ENCODE measurements around the gene SPSB1.

The SPSB1 gene

GRCh38 chr1:9341301-9341845 is 48.7 kb downstream of the SPSB1 start:
- no peaks in the 10 kb centered on the region for H3K27me3 ChIP-seq (ENCODE audit: low read depth, low read length)
- H3K36me3 ChIP-seq (ENCODE audit: control insufficient read depth in 1 of 2, insufficient read depth in 2 of 2, low read length in 2 of 2), result no peaks in the 10 kb centered on the region

DNA sequence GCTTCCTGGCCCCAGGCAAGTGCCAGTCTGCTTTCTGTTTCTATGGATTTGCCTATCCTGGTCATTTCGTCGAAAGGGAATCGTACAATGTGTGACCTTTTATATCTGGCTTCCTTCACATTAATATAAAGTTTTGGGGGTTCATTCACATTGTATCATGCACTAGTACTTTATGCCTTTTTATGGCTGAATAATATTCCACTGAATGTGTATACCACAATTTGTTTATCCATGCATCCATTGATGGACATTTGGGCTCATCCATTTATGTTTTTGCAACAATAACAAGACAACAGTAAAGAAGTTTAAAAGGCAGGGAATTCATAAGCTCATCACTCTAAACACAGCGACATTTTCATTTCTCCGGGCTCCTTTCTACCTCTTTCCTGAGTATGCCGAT is 50.6 kb downstream of the SPSB1 start:
- Histone ChIP-seq H3K9me3 (ENCODE audit: control insufficient read depth in 1 of 2, low read length in 2 of 2) (no peaks in the 10 kb centered on the region), H3K4me1 (ENCODE audit: control insufficient read depth in 1 of 2, insufficient read depth in 2 of 2, low read length in 2 of 2) (peaks cover 4 to 74% of the 10 kb centered on the region in 2 donors), H3K27me3 (ENCODE audit: low read depth, low read length) (no peaks in the 10 kb centered on the region), H3K36me3 (ENCODE audit: control insufficient read depth in 1 of 2, insufficient read depth in 2 of 2, low read length in 2 of 2) (no peaks in the 10 kb centered on the region), H3K27ac (ENCODE audit: low read length) (no peak overlapping the region), H3K4me3 (ENCODE audit: low read depth in 1 of 2, low read length in 2 of 2) (no peak overlapping the region)

More at GRCh38 chr1:9341301-9341845, 48.7 kb downstream of the SPSB1 start:
- Histone ChIP-seq H3K4me3 (ENCODE audit: low read depth in 1 of 2, low read length in 2 of 2) (no peak overlapping the region), H3K9me3 (ENCODE audit: control insufficient read depth in 1 of 2, low read length in 2 of 2) (no peaks in the 10 kb centered on the region), H3K4me1 (ENCODE audit: control insufficient read depth in 1 of 2, insufficient read depth in 2 of 2, low read length in 2 of 2) (peaks cover 12 to 75% of the 10 kb centered on the region in 2 donors), H3K27ac (ENCODE audit: low read length) (no peak overlapping the region)

DNA sequence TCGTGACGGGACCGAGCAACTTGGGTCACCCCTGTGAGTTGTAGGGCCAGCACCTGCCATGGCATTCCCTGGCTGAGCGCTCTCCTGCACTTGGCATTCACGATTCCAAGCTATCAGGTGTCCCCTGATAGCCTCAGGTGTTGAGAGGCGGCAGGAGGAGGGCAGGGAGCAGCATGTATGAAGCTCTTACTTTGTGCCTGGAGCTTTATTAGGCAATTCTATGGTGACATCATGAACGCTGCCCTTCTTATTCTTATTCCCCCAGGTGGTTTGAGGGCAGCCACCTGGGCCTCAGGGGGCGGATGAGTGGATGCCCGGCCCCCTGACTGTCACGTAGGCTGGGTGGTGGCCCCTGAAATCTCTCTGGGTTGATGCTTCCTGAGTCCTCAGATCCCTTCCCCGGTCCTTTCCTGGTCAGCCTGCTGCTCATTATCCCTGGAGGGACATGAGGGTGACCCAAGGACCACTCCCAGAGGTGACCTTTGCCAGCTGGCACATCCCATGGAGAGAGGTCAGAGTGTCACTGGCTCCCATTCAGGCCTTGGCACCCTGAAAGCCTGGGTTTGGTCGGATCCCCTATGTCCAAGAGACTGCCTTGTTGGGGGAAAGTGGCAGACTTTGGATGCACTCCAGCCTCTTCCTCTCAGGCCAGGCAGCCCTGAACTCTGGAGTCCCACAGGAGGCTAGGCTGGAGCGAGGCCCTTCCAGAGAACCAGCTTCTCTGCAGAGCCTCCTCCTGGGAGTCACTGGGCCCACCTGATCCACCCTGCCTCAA is 51.9 kb downstream of the SPSB1 start:
- Histone ChIP-seq H3K9me3 (ENCODE audit: control insufficient read depth in 1 of 2, low read length in 2 of 2) (no peaks in the 10 kb centered on the region), H3K4me3 (ENCODE audit: low read depth in 1 of 2, low read length in 2 of 2) (no peak overlapping the region), H3K27ac (ENCODE audit: low read length) (no peak overlapping the region), H3K36me3 (ENCODE audit: control insufficient read depth in 1 of 2, insufficient read depth in 2 of 2, low read length in 2 of 2) (no peaks in the 10 kb centered on the region), H3K4me1 (ENCODE audit: control insufficient read depth in 1 of 2, insufficient read depth in 2 of 2, low read length in 2 of 2) (peaks cover 4 to 74% of the 10 kb centered on the region in 2 donors), H3K27me3 (ENCODE audit: low read depth, low read length) (no peaks in the 10 kb centered on the region)

GRCh38 chr1:9345471-9345870 is 52.8 kb downstream of the SPSB1 start:
- Histone ChIP-seq H3K4me3 (ENCODE audit: low read depth in 1 of 2, low read length in 2 of 2) (no peak overlapping the region), H3K9me3 (ENCODE audit: control insufficient read depth in 1 of 2, low read length in 2 of 2) (no peaks in the 10 kb centered on the region), H3K27me3 (ENCODE audit: low read depth, low read length) (no peaks in the 10 kb centered on the region), H3K4me1 (ENCODE audit: control insufficient read depth in 1 of 2, insufficient read depth in 2 of 2, low read length in 2 of 2) (peaks cover 4 to 74% of the 10 kb centered on the region in 2 donors), H3K36me3 (ENCODE audit: control insufficient read depth in 1 of 2, insufficient read depth in 2 of 2, low read length in 2 of 2) (no peaks in the 10 kb centered on the region), H3K27ac (ENCODE audit: low read length) (no peak overlapping the region)

DNA sequence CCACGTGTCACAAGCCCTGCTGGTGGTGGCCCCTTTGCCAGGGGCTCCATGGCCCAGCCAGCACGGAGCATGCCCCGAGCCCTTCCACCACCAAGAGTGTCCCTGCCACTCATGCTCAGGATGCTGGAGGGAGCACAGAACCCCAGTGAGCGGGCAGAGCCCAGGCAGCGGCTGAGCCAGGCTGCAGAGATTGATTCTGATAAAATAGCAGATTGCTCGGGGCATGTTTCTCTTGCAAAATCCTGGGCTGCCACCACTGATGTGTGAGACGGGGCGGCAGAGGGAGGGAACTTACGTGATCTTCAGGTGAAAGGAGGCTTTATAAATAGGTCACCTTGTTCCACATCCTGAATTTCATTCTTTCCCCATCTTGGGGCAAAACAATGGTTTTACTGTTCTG is 53.2 kb downstream of the SPSB1 start:
- Histone ChIP-seq H3K27ac (ENCODE audit: low read length) (no peak overlapping the region), H3K27me3 (ENCODE audit: low read depth, low read length) (no peaks in the 10 kb centered on the region), H3K4me3 (ENCODE audit: low read depth in 1 of 2, low read length in 2 of 2) (no peak overlapping the region), H3K36me3 (ENCODE audit: control insufficient read depth in 1 of 2, insufficient read depth in 2 of 2, low read length in 2 of 2) (no peaks in the 10 kb centered on the region), H3K4me1 (ENCODE audit: control insufficient read depth in 1 of 2, insufficient read depth in 2 of 2, low read length in 2 of 2) (peaks cover under 1 to 72% of the 10 kb centered on the region in 2 donors), H3K9me3 (ENCODE audit: control insufficient read depth in 1 of 2, low read length in 2 of 2) (no peaks in the 10 kb centered on the region)

DNA sequence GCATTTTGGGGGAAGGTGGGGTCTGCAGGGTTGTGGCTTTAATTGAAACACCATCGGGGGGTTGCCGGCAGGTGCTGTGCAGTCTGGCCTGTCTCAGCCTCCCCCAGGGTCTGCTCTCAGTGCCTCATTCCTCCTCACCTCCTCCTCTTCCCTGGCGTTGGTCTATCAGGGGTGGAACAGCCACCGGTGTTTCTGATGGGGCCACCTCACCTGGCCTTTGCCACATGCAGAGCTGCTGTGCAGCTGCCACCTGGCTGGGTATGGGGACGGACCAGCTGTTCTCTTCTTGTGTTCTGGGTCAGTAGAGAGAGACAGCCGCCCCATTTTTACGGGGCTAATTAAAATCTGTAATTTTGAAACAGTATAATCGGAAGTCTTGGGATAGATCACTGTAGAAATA is 53.9 kb downstream of the SPSB1 start:
- no peak overlapping the region for H3K4me3 ChIP-seq (ENCODE audit: low read depth in 1 of 2, low read length in 2 of 2)
- no peak overlapping the region for H3K27ac ChIP-seq (ENCODE audit: low read length)
- no peaks in the 10 kb centered on the region for H3K9me3 ChIP-seq (ENCODE audit: control insufficient read depth in 1 of 2, low read length in 2 of 2)
- H3K4me1 ChIP-seq (ENCODE audit: control insufficient read depth in 1 of 2, insufficient read depth in 2 of 2, low read length in 2 of 2), result peaks cover 0 to 71% of the 10 kb centered on the region in 2 donors
- H3K36me3 ChIP-seq (ENCODE audit: control insufficient read depth in 1 of 2, insufficient read depth in 2 of 2, low read length in 2 of 2), result no peaks in the 10 kb centered on the region
- H3K27me3 ChIP-seq (ENCODE audit: low read depth, low read length), result no peaks in the 10 kb centered on the region

DNA sequence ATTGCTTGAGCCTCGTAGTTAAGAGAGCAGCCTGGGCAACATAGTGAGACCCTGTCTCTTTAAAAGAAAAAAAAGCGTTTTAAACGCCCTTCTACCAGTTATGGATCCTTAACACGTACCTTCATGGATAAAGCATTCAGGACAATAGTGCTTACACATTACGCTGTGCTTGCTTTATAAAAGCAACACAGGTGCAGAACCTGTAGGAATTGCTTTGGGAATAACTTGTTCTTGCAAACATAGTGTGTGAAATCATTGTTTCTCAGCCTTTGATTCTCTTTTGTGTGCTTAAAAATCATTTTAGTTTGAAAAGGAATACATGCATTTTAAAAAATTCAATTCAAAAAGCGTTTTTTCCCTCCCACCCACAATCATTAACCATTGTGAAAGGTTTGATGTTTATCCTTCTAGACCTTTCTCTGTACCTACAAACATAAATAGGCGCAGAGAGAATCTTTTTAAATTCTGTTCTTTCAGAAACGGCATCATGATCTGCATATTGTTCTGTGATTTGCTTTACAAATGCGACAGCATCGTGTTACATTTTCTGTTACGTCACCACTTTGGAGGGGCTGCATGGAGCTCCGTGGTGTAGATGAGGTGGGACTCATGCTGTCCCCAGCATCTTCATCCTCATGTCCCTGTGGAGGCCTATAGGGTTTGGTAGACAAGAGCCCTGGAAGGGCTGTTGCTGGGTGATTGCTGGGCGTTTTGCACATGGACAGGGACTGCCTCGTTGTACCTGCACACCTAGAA is 54.6 kb downstream of the SPSB1 start:
- Histone ChIP-seq H3K9me3 (ENCODE audit: control insufficient read depth in 1 of 2, low read length in 2 of 2) (no peaks in the 10 kb centered on the region), H3K27ac (ENCODE audit: low read length) (no peak overlapping the region), H3K4me1 (ENCODE audit: control insufficient read depth in 1 of 2, insufficient read depth in 2 of 2, low read length in 2 of 2) (peaks cover 0 to 78% of the 10 kb centered on the region in 2 donors), H3K36me3 (ENCODE audit: control insufficient read depth in 1 of 2, insufficient read depth in 2 of 2, low read length in 2 of 2) (no peaks in the 10 kb centered on the region), H3K27me3 (ENCODE audit: low read depth, low read length) (no peaks in the 10 kb centered on the region), H3K4me3 (ENCODE audit: low read depth in 1 of 2, low read length in 2 of 2) (no peak overlapping the region)

DNA sequence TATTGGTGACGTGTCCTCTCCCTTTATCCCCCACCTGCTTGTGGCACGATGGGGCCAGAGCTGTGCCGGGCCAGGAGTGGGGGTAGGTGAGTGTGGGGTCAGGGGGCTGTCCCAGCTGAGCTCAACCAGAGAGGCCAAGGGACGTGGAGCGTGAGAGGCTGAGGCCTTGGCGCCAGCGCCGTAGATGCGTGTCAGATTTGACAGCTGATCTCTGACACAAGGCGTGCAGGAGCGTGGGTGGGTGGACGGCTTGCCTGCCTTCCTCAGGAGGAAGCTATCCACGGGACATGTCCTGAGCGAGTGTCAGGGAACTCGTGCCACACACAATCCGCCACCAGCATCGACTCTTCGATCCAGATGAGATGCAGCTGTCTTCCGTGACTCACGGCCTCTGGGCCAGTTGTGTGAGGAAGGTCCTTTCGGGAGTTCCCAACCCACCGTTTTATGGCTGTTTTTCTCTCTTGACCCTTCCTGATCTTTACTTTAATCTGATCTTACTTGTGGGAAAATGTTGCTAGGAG is 56.7 kb downstream of the SPSB1 start:
- Histone ChIP-seq H3K27ac (ENCODE audit: low read length) (no peak overlapping the region), H3K4me1 (ENCODE audit: control insufficient read depth in 1 of 2, insufficient read depth in 2 of 2, low read length in 2 of 2) (peaks cover 0 to 83% of the 10 kb centered on the region in 2 donors)

DNA sequence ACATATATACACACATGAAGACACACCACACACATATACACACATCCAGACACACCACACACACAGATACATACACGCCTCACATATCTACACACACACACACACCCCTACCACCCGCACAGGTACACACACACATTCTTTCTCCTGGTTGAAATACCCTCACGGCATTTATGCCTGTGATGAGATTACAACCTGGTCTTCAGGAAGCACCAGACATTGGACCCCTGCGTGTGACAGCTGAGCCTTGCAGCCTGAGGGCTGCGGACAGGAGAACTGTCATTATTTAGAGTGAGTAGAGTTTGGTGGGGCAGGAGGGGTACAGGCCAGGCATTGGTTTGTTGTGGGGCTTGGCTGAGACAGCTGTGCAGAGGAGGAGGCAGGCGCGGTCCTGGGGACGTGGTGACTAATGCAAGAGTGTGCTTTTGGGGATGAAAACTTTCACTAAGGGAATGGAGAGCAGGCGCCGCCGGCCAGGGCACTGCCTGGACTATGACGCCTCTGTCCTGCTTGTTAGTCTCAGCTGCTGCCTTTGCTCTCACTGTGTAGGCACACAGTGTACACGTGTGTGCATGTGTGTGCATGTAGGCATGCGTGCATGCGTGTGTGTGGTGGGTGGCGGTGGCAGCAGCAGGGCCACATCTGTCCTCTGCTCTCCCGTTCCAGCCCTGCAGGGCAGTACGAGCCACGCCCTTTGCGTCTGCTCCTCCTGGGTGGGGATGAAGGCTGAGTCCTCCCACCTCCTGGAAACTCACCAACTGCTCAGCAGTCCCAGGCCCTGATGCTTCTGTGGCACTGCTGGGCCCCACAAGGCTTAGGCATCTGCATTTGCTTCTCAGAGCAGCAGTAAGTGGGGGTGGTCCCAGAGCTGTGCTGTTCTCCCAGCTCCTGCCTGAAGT is 57.6 kb downstream of the SPSB1 start:
- Histone ChIP-seq H3K9me3 (ENCODE audit: control insufficient read depth in 1 of 2, low read length in 2 of 2) (no peaks in the 10 kb centered on the region), H3K27me3 (ENCODE audit: low read depth, low read length) (no peaks in the 10 kb centered on the region), H3K27ac (ENCODE audit: low read length) (no peak overlapping the region), H3K36me3 (ENCODE audit: control insufficient read depth in 1 of 2, insufficient read depth in 2 of 2, low read length in 2 of 2) (no peaks in the 10 kb centered on the region), H3K4me1 (ENCODE audit: control insufficient read depth in 1 of 2, insufficient read depth in 2 of 2, low read length in 2 of 2) (peaks cover 0 to 78% of the 10 kb centered on the region in 2 donors), H3K4me3 (ENCODE audit: low read depth in 1 of 2, low read length in 2 of 2) (no peak overlapping the region)

More for the DNA sequence above, 56.7 kb downstream of the SPSB1 start:
- H3K4me3 ChIP-seq (ENCODE audit: low read depth in 1 of 2, low read length in 2 of 2), result no peak overlapping the region
- no peaks in the 10 kb centered on the region for H3K9me3 ChIP-seq (ENCODE audit: control insufficient read depth in 1 of 2, low read length in 2 of 2)
- no peaks in the 10 kb centered on the region for H3K27me3 ChIP-seq (ENCODE audit: low read depth, low read length)
- H3K36me3 ChIP-seq (ENCODE audit: control insufficient read depth in 1 of 2, insufficient read depth in 2 of 2, low read length in 2 of 2), result no peaks in the 10 kb centered on the region

GRCh38 chr1:9350960-9351359 is 58.3 kb downstream of the SPSB1 start:
- peaks cover 0 to 73% of the 10 kb centered on the region in 2 donors for H3K4me1 ChIP-seq (ENCODE audit: control insufficient read depth in 1 of 2, insufficient read depth in 2 of 2, low read length in 2 of 2)
- H3K36me3 ChIP-seq (ENCODE audit: control insufficient read depth in 1 of 2, insufficient read depth in 2 of 2, low read length in 2 of 2), result peaks cover 3 to 6% of the 10 kb centered on the region in 2 donors
- H3K27ac ChIP-seq (ENCODE audit: low read length), result no peak overlapping the region

More at GRCh38 chr1:9350960-9351359, 58.3 kb downstream of the SPSB1 start:
- Histone ChIP-seq H3K9me3 (ENCODE audit: control insufficient read depth in 1 of 2, low read length in 2 of 2) (no peaks in the 10 kb centered on the region), H3K27me3 (ENCODE audit: low read depth, low read length) (no peaks in the 10 kb centered on the region), H3K4me3 (ENCODE audit: low read depth in 1 of 2, low read length in 2 of 2) (no peak overlapping the region)

Measured in muscle layer of duodenum (tissue), 2 donors.